ENCODE results near the gene HOMER1. TPM values are rescaled to one million over a fixed set of nuclear protein-coding genes. Genes with fewer than 3 reads are reported as not detected.

HOMER1 gene
- total RNA-seq, 4 donors from 2014 or later: 3.3 to 73.2 (median 4.0) TPM; not detected in 1

- no peak overlapping the region for H3K4me3 ChIP-seq
- H3K4me1 ChIP-seq: no peaks in the 10 kb centered on the region
- no peaks in the 10 kb centered on the region for H3K27me3 ChIP-seq
- 92 to 100% methylated on average over 1 of the region's 1 CpG for WGBS, 2 donors (ENCODE audit: low coverage in 1 of 2)
- H3K36me3 ChIP-seq: no peaks in the 10 kb centered on the region
- H3K27ac ChIP-seq: no peak overlapping the region
- no peaks in the 10 kb centered on the region for H3K9me3 ChIP-seq
- TF ChIP-seq POLR2A (IDR thresholded peaks at IDR 0.05) (no peak), POLR2AphosphoS5 (IDR thresholded peaks at IDR 0.05) (no peak), EP300 (IDR thresholded peaks at IDR 0.05; ENCODE audit: low read depth) (no peak)
- TF ChIP-seq, protein P1, sequence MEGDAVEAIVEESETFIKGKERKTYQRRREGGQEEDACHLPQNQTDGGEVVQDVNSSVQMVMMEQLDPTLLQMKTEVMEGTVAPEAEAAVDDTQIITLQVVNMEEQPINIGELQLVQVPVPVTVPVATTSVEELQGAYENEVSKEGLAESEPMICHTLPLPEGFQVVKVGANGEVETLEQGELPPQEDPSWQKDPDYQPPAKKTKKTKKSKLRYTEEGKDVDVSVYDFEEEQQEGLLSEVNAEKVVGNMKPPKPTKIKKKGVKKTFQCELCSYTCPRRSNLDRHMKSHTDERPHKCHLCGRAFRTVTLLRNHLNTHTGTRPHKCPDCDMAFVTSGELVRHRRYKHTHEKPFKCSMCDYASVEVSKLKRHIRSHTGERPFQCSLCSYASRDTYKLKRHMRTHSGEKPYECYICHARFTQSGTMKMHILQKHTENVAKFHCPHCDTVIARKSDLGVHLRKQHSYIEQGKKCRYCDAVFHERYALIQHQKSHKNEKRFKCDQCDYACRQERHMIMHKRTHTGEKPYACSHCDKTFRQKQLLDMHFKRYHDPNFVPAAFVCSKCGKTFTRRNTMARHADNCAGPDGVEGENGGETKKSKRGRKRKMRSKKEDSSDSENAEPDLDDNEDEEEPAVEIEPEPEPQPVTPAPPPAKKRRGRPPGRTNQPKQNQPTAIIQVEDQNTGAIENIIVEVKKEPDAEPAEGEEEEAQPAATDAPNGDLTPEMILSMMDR (IDR thresholded peaks at IDR 0.05): no peak
- in situ Hi-C loops (cut with MboI; ENCODE audit: low pct_ligation_motif_present in 1 of 4, low pct_unique_long_range_greater_than_20kb in 1 of 4, low sequenced_read_pairs in 3 of 4): no loop called here
- intact Hi-C loops (cut with DNase I; ENCODE audit: low total_unique reads): no loop called here
- DNase-seq: no peak
Measured at GRCh38 chr5:79397080-79397479, 116.9 kb downstream of the HOMER1 start.

DNA sequence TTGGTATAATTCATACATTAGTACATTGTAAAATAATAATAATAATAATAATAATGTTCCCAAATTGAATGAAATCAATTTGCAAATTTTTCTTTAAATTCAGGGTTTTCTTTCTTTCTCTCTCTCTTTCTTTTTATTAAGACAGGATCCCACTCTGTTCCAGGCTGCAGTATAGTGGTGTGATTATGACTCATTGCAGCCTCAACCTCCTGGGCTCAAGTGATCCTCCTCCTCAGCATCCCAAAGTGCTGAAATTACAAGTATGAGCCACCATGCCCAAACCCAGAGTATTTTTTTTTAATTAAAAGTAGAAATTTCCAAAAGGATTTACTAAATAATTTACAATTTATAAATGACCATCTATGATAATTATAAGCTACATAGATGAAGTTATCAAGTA is 117.7 kb downstream of the HOMER1 start:
- Histone ChIP-seq H3K9me3 (no peaks in the 10 kb centered on the region), H3K4me3 (no peak overlapping the region), H3K27ac (no peak overlapping the region), H3K27me3 (no peaks in the 10 kb centered on the region), H3K36me3 (no peaks in the 10 kb centered on the region), H3K4me1 (no peaks in the 10 kb centered on the region)
- in situ Hi-C loops (cut with MboI; ENCODE audit: low pct_ligation_motif_present in 1 of 4, low pct_unique_long_range_greater_than_20kb in 1 of 4, low sequenced_read_pairs in 3 of 4) (no loop called here), intact Hi-C loops (cut with DNase I; ENCODE audit: low total_unique reads) (no loop called here)
- TF ChIP-seq POLR2A (IDR thresholded peaks at IDR 0.05): no peak
- no peak for TF ChIP-seq POLR2AphosphoS5 (IDR thresholded peaks at IDR 0.05)
- TF ChIP-seq EP300 (IDR thresholded peaks at IDR 0.05; ENCODE audit: low read depth): no peak
- TF ChIP-seq, protein P1 (IDR thresholded peaks at IDR 0.05): no peak
- no peak for DNase-seq

DNA sequence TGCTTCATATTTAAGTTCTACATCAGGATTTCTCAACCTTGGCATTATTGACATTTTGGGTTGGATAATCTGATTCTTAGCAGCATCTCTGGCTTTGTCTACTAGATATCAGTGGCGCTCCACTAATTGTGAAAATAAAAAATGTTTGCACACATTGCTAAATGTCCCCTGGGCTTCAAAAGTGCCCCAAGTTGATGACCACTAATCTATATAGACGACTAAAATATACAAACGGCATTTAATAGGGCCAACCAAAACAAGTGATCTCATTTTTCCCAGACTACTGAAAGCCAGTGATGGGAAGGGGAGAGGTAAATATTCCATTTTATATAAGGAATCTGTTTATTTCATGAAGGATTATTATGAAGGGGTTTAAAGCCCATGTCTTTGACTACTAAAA is 118.6 kb downstream of the HOMER1 start:
- in situ Hi-C loops (cut with MboI; ENCODE audit: low pct_ligation_motif_present in 1 of 4, low pct_unique_long_range_greater_than_20kb in 1 of 4, low sequenced_read_pairs in 3 of 4): no loop called here
- Histone ChIP-seq H3K9me3 (no peaks in the 10 kb centered on the region), H3K27me3 (no peaks in the 10 kb centered on the region), H3K4me3 (no peak overlapping the region), H3K36me3 (no peaks in the 10 kb centered on the region), H3K4me1 (no peaks in the 10 kb centered on the region), H3K27ac (no peak overlapping the region)
- TF ChIP-seq, protein P1 (IDR thresholded peaks at IDR 0.05): no peak
- no peak for DNase-seq
- intact Hi-C loops (cut with DNase I; ENCODE audit: low total_unique reads): no loop called here
- 80 to 84% methylated on average over 2 to 3 of the region's 3 CpGs for WGBS, 2 donors (ENCODE audit: low coverage in 1 of 2)

DNA sequence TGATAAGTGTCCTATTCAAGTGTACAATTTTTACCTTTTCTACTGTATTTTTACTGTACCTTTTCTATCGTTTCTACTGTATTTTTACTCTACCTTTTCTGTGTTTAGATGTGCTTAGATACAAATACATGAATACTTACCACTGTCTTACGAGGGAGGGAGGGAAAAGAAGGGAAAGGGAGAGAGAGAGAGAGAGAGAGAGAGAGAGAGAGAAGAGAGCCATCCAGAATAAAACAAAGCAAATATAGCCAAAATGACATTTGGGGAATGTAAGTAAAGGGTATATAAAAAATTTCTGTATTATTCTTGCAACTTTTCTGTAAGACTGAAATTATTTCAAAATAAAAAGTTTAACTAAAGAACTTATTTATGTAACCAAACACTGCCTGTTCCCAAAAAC is 121.2 kb downstream of the HOMER1 start:
- Histone ChIP-seq H3K4me1 (no peaks in the 10 kb centered on the region), H3K9me3 (no peaks in the 10 kb centered on the region), H3K27ac (no peak overlapping the region), H3K36me3 (no peaks in the 10 kb centered on the region), H3K4me3 (no peak overlapping the region), H3K27me3 (no peaks in the 10 kb centered on the region)
- TF ChIP-seq, protein P1 (IDR thresholded peaks at IDR 0.05): no peak
- no peak for TF ChIP-seq POLR2AphosphoS5 (IDR thresholded peaks at IDR 0.05)
- no peak for TF ChIP-seq POLR2A (IDR thresholded peaks at IDR 0.05)
- no peak for TF ChIP-seq EP300 (IDR thresholded peaks at IDR 0.05; ENCODE audit: low read depth)
- no peak for DNase-seq
- intact Hi-C loops (cut with DNase I; ENCODE audit: low total_unique reads): no loop called here
- 85 to 88% methylated on average over 2 of the region's 2 CpGs for WGBS, 2 donors (ENCODE audit: low coverage in 1 of 2)
- in situ Hi-C loops (cut with MboI; ENCODE audit: low pct_ligation_motif_present in 1 of 4, low pct_unique_long_range_greater_than_20kb in 1 of 4, low sequenced_read_pairs in 3 of 4): no loop called here

Measured in transverse colon (tissue), 4 donors.